Body of pancreas (tissue), 4 donors: ENCODE results near the gene CCL25.

Source experiments
- CTCF ChIP-seq, 7 experiments: fragments of 450-650 bp in 4 of 7; fragments of 200-600 bp in 3 of 7; sonication (generic) in 3 of 7; IDR thresholded peaks; one replicate each; pipeline ENCODE4 v1.5.1; 2016 to 2019; ENCODE audit warnings: antibody characterized with exemption in 7 of 7
- POLR2A ChIP-seq, 3 donors: fragments of 450-650 bp; IDR thresholded peaks; one replicate each; pipeline ENCODE4 v1.6.1; 2016; ENCODE audit warnings: antibody characterized with exemption in 3 of 3, mild to moderate bottlenecking in 2 of 3

DNA sequence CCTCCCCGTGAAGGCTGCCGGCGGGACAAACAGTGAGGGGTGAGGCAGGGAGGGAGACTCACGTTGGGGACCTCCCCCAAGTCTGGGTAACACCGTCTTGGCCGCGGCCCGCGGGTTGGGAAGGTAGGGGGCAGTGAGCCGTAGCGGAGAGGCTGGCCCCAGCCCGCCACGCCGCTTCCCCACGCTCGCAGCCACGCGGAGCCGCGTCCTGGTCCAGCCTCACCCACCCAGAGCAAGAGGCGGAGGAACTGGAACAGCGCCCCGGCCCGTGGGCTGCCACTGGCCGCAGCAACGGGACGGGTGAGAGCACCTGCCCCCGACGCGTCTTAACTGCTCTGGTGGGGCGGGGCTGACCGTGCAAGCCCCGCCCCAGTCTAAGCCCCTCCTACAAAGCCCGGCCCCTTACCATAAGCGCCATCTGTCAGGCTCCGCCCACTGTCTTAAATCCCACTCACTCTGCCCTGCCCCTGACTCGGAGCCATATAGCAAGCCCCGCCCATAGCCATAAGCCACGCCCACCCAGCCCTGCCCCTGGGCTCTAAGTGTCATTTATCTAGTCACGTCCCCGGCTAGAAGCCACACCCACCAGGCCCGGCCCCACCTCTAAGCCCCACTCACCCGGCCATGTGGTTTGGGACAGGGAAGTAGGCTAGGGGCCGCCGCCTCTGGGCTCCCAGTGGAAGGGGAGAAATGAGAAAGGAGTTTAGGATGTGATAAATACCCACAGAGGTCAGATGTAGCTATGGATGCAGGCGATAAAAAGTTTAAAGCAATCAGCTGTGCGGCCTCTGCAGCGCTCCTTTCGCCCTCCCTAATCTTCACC is 2.1 kb upstream of the CCL25 start:
- TF ChIP-seq CTCF (IDR thresholded peaks at IDR 0.05) (no peak), POLR2A (IDR thresholded peaks at IDR 0.05) (no peak)
